H1 (cell line): ENCODE results near the gene SLIT3. TPM values are rescaled to one million over a fixed set of nuclear protein-coding genes. Genes with fewer than 3 reads are reported as not detected.

Experiments used
- EGR1 ChIP-seq: IDR thresholded peaks from 2 replicates; pipeline ENCODE4 v1.6.1; 2011; ENCODE audit warnings: low read depth, low read length, borderline replicate concordance
- POU5F1 ChIP-seq: IDR thresholded peaks from 2 replicates; pipeline ENCODE4 v1.6.1; 2011; ENCODE audit warnings: low read depth, mild to moderate bottlenecking, low read length, moderate library complexity
- RXRA ChIP-seq: IDR thresholded peaks from 2 replicates; pipeline ENCODE4 v1.6.1; 2011; ENCODE audit warnings: low read depth, mild to moderate bottlenecking, low read length, moderate library complexity; ENCODE audit not compliant: insufficient read depth
- USF2 ChIP-seq: IDR thresholded peaks from 2 replicates; pipeline ENCODE4 v1.6.1; 2011; ENCODE audit warnings: low read length, improper control_type of control experiment
- polyA plus RNA-seq, 7 experiments: library from polyadenylated mRNA; depleted of rRNA in 3 of 7; stranded (reverse) in 5 of 7; unstranded in 2 of 7; fragments of >200 nt in 5 of 7; fragments of 200-250 nt in 2 of 7; gene quantifications; 1 replicate in 5 of 7; 2 replicates in 1 of 7; 4 replicates in 1 of 7; pipeline versions ENCODE4 v1.2.1 to v1.2.3, GENCODE V29; 2011 to 2013; ENCODE audit warnings: missing spikeins in 2 of 7, mixed read lengths in 2 of 7
- total RNA-seq: library from RNA; stranded (reverse); fragmentation: NEBNext Ultra II Directional; extraction: Animal tissue kit (Norgen Biotek cat#: 25700); gene quantifications from 2 replicates; pipeline ENCODE4 v1.2.1, GENCODE V29; 2021

SLIT3 gene
- total and polyA plus RNA-seq, 2 of the 8 experiments (the other 6 are each of a cell fraction or from before 2014, with no cell fraction given): 1.1 to 1.2 TPM

GRCh38 chr5:169196059-169196458, 104.9 kb downstream of the SLIT3 start (continued):
- TF ChIP-seq EGR1 (no peak), POU5F1 (no peak), USF2 (no peak), RXRA (no peak)
- TF ChIP-seq, all 59 proteins: peak for 0
